Measurements from ENCODE around the gene PSTPIP2. TPM values are rescaled to one million over a fixed set of nuclear protein-coding genes. Genes with fewer than 3 reads are reported as not detected.

PSTPIP2 gene
- total RNA-seq, 1 donor: 21.2 TPM

DNA sequence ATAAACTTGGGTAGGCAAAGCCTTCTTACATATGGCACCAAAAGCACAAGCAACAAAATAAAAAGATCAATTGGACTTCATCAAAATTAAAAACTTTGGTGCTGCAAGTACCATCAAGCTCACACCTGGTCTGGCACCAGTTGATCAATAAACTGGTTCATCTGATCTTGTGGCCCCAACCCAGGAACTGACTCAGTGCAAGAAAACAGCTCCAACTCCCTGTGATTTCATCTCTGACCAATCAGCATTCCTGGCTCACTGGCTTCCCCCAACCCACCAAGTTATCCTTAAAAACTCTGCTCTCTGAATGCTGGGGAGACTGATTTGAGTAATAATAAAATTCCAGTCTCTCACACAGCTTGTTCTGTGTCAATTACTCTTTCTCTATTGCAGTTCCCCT lies 113.3 kb downstream of the PSTPIP2 start:
- H3K4me3 ChIP-seq (ENCODE audit: low read depth, low read length): no peak overlapping the region
- no peak for DNase-seq (ENCODE audit: low read depth)
- no peak for TF ChIP-seq CTCF (IDR thresholded peaks at IDR 0.05; ENCODE audit: insufficient read depth, low read depth, low read length)

- no peak overlapping the region for H3K4me3 ChIP-seq (ENCODE audit: low read depth, low read length)
- no peak for DNase-seq (ENCODE audit: low read depth)
- TF ChIP-seq CTCF (IDR thresholded peaks at IDR 0.05; ENCODE audit: insufficient read depth, low read depth, low read length): no peak
These were observed 114.0 kb downstream of the PSTPIP2 start for GRCh38 chr18:45958027-45958426.

- peak; percentile 61 for DNase-seq (ENCODE audit: low read depth)
These were observed 115.0 kb downstream of the PSTPIP2 start for GRCh38 chr18:45957100-45957499.

DNA sequence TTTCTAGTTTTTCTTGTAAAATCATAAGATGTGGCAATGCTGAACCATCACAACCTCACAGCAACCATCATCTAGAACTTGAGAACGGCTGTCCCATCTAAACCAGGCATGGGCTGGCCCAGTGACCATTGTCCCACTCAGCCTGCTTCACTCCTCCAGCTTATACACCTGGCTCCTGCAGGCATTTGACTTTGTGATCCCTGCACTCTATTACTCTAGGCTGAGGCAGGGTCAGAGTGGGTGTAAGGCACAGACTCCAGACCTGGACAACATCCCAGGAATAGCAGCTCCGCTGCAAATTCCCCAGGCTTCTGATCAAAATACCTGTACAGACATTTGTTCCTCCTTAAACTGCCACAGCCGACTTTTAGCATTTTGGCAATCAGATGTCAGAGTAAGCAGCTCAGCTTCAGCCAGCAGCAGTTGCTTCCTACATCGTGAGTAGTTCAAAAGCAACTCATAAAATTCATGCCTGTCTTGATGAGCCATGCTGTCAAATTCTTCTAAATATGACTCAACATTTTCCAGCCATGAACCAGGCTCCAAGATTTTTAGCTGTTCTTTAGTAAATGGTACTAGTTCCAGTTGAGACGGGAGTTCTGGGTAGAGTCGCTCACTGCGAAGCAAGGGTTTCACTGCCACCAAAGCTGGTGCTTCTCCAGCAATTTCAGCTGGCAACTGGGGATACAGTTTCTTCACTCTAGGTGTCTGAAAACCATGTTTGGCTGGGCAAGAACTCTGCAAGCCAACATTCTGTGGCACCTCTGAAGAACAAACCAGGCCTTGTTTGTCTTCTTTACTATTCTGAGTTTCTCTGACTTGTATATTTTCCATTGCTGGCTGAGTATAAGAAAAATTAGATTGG lies 117.8 kb downstream of the PSTPIP2 start:
- TF ChIP-seq CTCF (IDR thresholded peaks at IDR 0.05; ENCODE audit: insufficient read depth, low read depth, low read length): no peak
- no peak overlapping the region for H3K4me3 ChIP-seq (ENCODE audit: low read depth, low read length)
- peak; percentile 83 for DNase-seq (ENCODE audit: low read depth)

More at GRCh38 chr18:45957100-45957499, 115.0 kb downstream of the PSTPIP2 start:
- no peak for TF ChIP-seq CTCF (IDR thresholded peaks at IDR 0.05; ENCODE audit: insufficient read depth, low read depth, low read length)
- no peak overlapping the region for H3K4me3 ChIP-seq (ENCODE audit: low read depth, low read length)

DNA sequence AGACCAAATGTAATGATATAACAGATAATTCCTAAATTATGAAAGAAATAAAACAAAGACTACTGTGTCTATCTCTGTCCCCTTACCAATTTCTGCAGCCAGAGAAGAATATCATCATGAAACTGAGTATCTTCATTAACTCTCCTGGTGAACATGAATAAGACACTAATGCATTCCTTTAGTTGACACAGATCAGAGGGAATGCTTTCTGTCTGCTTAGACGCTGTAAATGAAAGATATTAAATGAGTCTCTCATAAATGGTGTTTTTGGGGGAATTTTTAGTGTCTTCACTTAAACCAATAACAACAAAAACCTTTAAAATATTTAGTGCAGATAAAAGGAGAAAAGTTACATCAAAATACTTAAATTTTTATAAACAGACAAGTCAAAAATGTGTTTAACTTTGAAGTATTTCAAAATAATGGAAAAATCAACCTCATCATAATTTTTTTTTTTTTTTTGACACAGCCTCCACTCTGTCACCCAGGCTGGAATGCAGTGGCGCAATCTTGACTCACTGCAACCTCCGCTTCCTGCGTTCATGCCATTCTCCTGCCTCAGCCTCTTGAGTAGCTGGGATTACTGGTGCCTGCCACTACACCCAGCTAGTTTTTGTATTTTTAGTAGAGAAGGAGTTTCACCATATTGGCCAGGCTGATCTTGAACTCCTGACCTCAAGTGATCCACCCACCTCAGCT lies 120.9 kb downstream of the PSTPIP2 start:
- TF ChIP-seq CTCF (IDR thresholded peaks at IDR 0.05; ENCODE audit: insufficient read depth, low read depth, low read length): no peak
- DNase-seq (ENCODE audit: low read depth): peak; percentile 82
- no peak overlapping the region for H3K4me3 ChIP-seq (ENCODE audit: low read depth, low read length)

GRCh38 chr18:45945669-45946068 lies 126.4 kb downstream of the PSTPIP2 start:
- TF ChIP-seq CTCF (IDR thresholded peaks at IDR 0.05; ENCODE audit: insufficient read depth, low read depth, low read length): no peak
- no peak for DNase-seq (ENCODE audit: low read depth)
- H3K4me3 ChIP-seq (ENCODE audit: low read depth, low read length): no peak overlapping the region

Measured in fibroblast of villous mesenchyme (primary cell).